Left renal cortex interstitium (tissue), 4 donors: ENCODE data around the gene WIPF1. TPM values are rescaled to one million over a fixed set of nuclear protein-coding genes. Genes with fewer than 3 reads are reported as not detected.
A peak's percentile ranks its signal among the peaks of the same experiment; 100 is the strongest.

ENCODE experiments used
- DNase-seq, 4 donors: peaks; one replicate each; pipeline ENCODE4 v3.0.0-alpha.2; 2013; ENCODE audit warnings: low read depth in 4 of 4, low spot score in 2 of 4, missing footprints in 1 of 4
- polyA plus RNA-seq, 4 donors: library from polyadenylated mRNA; unstranded; fragments of 120-200 nt; gene quantifications; one replicate each; pipeline ENCODE4 v1.2.1, GENCODE V29; 2013; ENCODE audit not compliant: insufficient read length in 4 of 4

The WIPF1 gene
- polyA plus RNA-seq, 4 donors = 24.1 to 28.0 (median 26.4) TPM

DNA sequence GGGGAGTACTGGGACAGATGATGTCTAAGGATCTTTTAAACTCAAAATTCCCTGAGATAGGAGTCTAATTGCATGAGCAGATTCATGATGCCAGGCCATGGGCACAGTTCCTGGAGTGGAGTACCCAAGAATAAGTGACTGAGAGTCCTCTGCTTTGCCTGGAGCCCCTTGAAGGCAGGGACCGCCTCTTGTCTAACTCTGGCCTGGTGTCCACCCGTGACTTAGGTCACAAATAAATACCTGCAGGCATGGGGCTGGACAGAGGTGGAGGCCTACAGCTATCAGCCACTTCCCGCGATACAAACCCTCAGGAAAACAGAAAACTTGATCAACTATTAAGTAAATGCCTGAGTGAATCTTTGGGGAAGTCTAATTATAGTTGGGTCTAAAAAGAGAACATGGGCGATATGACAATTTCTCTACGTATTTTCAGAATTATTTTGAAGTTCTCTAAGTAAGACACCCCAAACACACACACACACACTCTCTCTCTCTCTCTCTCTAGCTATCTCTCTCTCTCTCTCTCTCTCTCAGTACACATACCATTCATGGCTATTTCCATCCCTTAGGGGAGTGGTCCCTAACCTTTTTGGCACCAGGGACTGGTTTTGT lies 1.8 kb upstream of the WIPF1 start:
- DNase-seq = no peak

DNA sequence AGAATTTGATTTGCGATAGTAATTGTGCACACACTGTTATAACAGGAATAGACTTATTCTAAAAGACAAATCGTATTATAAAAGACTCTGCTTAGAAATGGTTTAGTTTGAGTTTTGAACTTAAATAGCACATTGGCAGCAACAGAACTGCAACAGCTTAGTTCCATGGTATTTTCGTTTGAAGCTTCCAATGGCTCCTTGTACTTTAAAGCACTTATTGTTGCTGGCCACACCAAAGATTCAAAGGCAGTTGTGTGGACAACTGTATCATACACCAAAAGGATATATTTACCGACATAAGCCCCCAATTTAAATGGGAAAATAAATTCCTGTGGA lies 627 bp downstream of the WIPF1 start:
- no peak for DNase-seq

DNA sequence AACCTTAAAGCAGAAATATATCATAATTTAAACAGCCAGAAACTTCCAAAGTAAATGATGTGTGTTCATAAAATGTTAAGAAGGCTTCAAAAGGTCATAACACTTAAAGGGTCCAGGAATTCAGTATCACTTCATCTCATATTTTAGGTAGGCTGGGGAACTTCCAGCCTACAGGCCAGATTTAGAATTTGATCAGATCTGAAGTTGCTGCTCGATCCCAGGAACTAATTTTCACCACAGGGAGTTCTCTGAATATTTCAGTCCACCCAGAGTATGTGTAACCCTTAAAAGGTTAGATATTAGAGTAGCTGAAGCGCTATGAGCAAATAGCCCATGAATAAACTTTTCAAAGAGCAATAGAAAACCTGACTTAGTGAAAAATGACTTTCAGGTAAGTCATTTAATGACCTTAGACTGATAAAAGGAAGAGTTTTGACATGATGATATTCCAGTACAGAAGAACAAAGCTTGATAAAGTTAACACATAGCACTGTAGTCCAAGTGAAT lies 1.7 kb downstream of the WIPF1 start:
- no peak for DNase-seq

DNA sequence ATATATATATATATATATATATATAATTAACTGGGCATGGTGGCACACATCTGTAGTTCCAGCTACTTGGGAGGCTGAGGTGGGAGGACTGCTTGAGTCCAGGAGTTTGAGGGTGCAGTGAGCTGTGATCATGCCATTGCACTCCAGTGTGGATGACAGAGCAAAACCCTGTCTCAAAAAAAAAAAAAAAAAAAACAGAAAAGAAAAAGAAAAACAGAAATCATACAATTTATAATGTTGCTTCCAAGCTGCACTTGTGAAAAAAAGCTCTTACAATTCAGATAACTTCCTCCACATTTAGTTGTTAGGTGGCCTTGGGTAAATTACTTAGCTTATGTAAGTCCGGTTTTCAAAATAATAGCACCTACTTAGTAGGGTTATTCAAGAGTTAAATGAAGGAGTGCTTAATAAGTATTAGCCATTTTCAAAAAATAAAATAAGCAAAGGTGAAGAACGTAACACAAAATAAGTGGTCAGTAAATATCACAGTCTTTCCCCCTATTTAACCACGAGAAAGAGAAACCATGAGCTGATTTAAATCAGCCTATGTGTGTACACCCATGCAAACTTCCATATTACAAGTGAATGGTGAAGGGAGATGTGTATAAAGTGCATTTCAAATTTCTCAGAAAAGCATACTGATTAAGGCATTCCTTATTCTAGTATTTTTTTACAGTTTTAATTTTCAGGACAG lies 2.3 kb downstream of the WIPF1 start:
- DNase-seq = no peak

DNA sequence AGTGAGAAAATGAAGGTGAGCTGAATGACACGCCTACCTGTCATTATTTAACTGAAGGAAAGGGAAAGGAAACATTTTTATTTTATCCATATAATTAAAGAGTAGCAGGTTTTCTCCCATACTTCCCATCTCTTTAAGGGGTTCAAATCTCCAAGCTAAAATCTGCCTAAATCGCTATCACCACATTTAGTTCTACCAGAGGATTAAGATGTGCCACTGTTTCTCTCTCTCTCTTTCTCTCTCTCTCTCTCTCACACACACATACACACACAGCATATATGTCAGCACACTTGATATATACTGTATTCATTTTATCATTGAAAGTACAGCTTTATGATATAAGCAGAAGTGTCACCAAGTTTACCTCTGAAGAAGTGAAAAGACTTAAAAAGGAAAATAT lies 3.1 kb downstream of the WIPF1 start:
- no peak for DNase-seq

DNA sequence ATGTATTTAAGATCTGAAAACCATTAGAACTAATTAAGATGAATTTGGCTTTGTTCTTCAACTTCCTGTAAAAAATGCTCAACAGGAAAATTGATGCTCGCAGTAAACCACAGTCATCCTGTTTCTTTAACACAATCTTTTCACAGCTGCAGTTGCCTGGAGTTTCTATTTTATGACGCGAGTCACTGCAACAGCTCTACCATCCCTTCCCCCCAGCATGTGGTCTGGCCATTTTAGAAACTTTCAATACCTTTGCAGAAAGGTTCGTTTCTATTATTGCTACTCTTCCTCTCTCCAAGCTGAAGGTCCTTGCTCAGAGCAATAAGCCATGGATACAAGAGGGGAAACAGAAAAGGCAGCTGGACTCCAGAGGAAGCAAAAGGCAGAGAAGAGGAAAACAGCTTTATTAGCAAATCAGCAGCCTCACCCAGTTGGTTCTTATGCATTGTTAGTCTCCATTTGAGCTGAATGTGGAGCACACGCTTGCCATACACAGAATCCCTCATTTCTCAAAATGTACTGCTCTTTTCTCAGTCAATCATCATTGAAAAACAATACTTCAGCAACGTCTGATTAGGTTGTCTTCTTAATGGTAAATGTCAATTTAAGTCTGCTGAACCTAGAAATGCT lies 3.9 kb downstream of the WIPF1 start:
- peak; percentile 47 to 62 (median 57) for DNase-seq

DNA sequence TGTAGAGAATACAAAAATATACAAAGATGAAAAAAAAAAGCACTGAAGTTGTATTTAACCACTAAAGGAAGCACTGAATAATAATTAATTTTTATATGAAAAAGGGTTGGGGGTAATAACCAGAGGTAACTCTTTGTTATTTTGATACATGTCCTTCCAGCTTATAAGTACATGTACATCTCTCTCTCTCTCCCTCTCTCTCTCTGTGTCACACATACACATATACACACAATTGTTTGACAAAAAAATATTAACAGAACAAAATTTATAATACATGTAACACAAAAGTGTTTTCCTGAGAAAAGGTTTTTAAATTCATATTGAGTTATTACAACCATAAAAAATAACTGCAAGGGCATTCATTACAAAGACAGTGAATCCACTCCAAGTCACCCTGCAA lies 4.6 kb downstream of the WIPF1 start:
- no peak for DNase-seq

DNA sequence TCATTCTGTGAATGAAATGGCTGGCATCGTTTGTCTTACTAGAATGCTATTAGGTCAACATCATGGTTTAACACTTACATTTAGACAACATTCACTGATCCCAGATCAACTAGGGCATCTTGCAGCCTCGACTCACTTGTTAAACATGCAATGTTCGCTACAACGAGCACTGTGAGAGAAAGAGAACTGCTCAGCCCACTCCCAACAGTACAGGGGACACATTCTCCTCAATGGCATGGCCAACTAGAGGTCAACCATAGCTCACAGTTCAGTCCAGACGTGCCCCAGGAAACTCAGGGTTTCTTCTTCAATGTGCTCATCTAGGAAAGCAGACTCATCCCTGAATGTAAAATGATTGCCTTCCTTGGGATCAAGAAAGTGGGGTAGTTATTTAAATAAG lies 5.9 kb downstream of the WIPF1 start:
- no peak for DNase-seq

DNA sequence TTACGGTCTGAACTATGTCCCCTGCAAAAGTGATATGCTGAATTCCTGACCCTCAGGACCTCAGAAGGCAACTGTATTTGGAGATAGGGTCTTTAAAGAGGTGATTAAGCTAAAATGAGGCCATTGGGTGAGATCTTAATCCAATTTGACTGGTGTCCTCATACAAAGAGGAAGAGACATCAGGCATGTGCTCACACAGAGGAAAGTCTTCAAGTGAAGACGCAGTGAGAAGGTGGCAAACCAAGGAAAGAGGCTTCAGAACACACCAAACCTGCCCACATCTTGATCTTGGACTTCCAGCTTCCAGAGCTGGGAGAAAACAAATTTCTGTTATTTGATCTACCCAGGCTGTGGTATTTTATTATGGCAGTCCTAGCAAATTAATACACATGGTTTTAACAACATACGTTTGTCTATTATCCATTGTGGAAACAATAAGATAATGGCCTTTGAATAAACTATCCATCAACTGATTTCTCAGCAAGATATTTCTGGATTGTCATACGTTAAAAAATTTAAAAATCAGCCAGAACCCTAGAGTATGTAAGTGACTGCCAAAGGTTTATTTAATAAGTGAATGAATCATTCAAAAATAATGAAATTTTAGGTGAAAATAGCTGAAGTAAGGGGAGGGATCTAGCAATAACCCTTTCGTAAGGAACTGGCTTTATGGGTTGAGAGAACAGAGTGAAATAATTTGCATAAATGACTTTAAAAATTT lies 6.5 kb downstream of the WIPF1 start:
- DNase-seq = no peak

DNA sequence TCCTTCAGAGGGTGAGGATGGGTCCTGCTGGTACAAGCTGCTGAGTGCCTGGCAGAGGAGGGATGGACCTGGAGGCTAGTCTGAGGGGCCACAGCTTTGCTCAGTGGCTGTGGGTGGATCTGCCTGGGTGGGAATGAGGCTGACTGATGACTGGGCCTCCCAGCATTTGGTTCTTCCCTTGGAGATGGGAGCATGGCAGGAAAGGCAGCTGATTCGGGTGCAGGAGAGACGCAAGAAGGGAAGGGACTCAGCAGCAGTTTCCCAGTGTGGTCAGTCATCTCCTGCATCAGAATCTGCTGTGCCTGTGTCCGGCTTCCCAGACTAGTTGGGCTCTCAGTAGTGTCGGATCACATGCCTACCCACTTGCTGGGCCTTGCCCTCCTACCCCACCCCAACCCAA lies 7.3 kb downstream of the WIPF1 start:
- DNase-seq = no peak

DNA sequence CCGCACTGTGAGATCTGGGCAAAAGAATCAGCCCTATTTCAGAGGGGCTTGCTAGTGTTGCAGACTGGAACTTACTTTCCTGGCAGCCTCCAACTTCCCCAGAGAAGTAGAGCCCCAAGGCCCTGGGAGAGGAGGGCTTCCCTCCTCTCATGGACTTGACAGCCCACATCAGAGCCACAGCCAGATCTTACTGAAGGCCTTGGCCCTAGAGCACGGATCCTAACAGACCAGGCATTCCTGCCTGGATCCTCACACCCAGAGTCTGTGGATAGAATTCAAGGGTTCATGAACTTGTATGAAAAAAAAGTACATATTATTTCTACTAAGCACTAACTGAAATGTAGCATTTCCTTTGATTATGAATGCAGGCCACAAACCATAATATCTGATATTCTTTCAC lies 8.3 kb downstream of the WIPF1 start:
- no peak for DNase-seq

DNA sequence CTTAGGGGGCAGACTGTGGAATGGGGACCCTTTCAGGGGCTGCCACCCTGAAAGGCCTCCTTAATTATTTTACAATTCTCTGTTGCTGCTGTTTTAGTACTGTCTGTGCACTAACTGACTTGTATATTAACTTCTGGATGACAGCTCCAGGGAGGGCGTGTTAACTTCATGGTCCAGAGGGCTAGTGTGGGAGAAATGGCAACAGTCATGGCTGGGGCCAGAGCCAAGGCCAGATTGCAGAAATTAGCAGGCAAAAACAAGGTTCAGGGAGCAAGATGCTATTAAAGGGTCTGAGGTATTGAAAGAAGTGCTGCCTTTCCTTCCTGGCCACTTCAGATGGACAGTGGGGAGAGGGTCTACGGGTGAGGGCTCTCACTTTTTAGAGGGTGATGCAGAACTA lies 9.1 kb downstream of the WIPF1 start:
- no peak for DNase-seq

DNA sequence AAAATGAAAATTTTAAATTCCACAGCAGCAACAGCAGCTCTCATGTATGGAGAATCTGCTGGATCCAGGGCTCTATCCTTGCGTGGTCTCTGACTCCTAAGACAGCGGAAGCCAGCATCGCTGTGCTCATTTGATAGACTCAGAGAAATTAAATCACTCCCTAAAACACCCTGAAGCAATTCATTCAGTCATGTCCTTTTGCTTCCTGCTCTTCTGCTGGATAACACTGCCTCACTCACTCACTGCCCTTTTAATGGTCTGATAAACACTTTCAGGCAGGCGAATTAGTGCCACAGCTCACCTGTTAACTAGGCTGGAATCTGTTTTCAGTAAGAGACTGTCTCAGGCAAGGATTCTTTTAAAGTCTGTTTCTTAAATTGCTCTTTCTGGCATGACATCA lies 10.0 kb downstream of the WIPF1 start:
- no peak for DNase-seq

DNA sequence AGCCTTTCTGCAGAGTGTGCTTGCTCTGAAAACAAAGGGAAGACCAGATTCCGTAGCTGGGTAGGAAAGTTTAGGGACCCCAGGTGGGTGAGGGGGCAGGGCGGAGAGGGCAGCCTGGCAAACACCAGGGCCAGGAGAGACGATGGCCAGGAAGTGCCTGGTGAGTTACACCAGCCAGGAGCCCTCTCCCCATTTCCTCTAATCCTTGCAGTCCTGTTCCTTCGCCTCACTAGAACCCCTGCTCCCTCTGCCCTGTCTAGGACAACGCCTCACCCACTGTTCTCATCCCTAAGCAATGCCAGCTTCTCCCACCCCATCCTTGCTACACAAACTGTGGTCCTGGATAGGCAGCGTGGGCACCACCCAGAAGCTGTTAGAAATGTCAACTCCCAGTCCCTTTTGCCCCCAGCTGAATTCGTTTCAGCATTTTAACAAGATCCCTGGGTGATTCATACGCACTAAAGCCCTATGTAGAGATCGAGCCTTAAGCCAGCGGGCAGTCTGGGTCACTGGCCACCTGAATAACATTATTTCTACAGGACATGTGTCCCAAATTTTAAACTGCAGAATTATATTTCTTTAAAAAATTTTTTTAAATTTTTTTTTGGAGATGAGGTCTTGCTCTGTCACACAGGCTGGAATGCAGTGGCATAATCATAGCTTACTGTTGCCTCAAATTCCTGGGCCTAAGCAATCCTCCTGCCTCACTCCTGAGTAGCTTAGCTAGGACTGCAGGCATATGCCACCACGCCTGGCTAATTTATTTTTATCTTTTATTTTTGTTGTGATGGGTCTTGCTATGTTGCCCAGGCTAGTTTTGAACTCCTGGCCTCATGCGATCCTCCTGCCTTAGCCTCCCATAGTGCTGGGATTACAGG lies 10.9 kb downstream of the WIPF1 start:
- DNase-seq = no peak

DNA sequence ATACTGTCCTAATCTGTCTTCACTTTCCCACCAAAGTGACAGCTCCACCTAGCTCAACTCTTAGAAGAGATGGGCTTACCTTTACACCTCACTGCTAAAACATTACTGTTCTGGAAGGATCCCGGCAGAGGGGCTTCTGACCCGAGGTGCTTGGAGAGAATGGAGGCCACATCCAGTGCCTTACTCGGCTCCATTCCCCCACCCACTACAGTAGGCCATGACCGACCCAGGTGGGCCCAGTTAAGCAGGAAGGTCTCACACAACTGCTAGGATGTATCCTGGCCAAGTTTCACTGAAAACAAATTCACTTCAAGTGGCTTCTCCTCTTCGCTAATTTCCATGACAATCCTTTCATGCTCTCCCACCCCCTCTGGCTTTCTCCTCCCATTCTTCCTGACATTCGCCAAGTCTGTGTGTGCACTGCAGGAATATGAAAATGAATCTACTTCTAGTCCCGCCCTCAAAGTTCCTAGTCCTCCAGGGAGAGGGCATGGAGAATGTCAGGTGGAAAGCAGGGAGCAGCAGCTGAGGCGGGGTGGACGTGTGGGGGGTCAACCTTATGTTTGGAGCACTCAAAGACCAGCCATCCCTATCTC lies 11.8 kb downstream of the WIPF1 start:
- DNase-seq = no peak

DNA sequence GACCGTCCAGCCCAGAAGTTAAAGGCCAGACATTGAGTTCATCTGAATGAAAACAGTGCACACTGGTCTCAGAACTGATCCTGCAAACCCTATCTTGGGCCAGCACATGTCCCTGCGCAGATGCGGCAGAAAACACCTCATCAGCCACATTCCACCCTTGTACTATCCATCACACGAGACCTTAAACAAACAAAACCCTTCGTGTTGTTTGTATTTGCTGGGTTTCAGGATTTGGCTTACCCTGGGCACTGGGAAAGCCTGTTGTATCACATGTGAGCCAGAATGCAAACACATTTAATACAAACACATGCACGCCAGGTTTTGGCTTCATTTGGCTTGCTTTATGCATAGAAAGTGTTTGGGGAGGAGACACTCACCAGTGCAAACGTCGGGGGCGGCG lies 12.5 kb downstream of the WIPF1 start:
- DNase-seq = no peak

DNA sequence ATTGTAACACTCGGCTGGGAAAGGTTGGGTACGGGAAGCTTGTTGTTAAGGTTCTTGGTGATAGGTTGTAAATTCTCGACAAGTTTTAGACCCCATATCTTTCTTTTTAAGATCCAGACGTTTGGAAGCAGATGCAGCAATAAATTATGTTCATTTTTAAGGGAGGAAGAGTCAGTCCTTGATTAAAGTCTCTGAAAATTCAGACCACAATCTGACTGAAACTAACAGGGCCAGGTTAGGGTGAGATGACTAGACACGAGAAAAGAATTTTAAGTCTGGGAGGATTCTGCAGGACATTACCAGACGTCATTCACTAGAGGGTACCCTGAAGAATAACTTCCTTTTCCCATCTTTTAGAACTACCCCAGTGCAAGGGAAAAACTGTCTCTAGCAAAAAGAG lies 16.1 kb downstream of the WIPF1 start:
- DNase-seq = no peak

DNA sequence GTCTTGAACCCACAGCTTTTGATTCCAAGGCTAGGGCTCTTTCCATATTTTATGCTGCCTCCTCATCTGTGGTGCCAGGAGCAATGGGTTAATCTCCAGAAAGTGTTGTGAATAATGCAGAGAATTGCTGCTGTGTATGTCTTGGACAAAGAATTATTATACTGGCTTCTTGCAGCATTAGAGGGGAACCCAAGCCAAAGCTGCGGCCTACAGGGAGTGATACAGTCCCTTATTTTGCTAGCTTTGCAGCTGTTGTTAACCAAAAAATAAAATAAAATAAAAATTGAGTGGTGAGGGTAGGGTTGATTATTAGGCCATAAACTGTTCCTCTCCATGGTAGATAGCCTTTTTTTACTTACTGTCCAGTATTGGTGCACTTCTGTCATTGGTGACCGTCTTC lies 16.7 kb downstream of the WIPF1 start:
- DNase-seq = no peak

DNA sequence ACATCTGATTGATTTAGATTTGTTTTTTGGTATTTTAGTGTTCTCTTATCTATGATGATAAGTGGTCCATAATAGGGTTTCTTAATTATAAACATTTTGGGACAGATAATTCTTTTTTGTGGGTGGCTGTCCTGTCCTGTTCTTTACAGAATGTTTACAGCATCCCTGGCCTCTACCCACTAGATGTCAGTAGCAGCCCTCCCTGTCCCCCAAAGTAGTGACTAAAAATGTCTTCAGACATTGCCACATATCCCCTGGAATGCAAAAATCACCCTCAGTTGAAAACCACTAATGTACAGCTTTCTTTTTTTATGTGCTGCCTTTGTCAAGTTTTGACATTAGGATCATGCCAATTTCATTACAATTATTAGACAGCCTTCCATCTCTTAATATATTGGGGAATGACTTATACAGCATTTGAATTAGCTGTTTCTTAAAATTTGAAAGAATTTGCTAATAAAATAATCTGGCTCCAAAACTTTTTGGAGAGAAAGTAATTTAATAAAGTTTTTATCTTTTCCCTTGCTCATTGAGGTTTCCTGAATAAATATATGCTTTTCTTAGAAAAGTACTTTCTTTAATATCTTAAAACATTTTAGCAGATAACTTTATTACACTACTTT lies 19.5 kb downstream of the WIPF1 start:
- no peak for DNase-seq
